ENCODE measurements around the gene MVB12B. TPM values are rescaled to one million over a fixed set of nuclear protein-coding genes. Genes with fewer than 3 reads are reported as not detected.

The MVB12B gene
- total and polyA plus RNA-seq, 2 donors (not counting 1 experiment from before 2014, with no cell fraction given), result 2.5 to 2.6 TPM

DNA sequence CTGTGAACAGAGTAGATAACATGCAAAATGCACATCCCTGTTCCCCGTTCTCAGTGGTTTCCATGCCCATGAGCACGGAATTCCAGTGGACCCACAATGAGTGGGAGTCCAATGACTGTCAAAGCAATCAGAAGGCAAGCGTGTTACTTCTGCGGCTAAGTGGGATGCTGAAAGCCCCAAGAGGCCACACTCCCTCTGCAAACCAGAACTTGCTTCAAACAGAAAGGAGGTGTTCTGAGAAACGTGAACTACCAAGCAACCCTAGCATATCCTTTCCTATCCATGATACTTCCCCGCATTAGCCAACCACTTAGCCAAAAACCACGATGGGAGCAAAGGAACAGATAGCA, 21.7 kb upstream of the MVB12B start:
- Histone ChIP-seq H3K4me2 (ENCODE audit: extremely low read depth, insufficient read depth, low read length) (no peak overlapping the region), H3K79me2 (ENCODE audit: control insufficient read depth, insufficient read depth, low read length) (no peaks in the 10 kb centered on the region), H4K20me1 (ENCODE audit: control insufficient read depth, extremely low read depth, insufficient read depth, low read length) (no peaks in the 10 kb centered on the region), H3K36me3 (ENCODE audit: control insufficient read depth, insufficient read depth, low read length) (no peaks in the 10 kb centered on the region), H3K9me3 (ENCODE audit: control insufficient read depth, insufficient read depth, low read depth, low read length) (no peaks in the 10 kb centered on the region), H3K27ac (ENCODE audit: insufficient read depth, low read length) (no peak overlapping the region), H3K4me1 (ENCODE audit: control insufficient read depth, extremely low read depth, insufficient read depth, low read length) (no peaks in the 10 kb centered on the region), H2AFZ (ENCODE audit: low read length) (no peak overlapping the region), H3K27me3 (ENCODE audit: control insufficient read depth, insufficient read depth, low read length) (peaks cover 7% of the 10 kb centered on the region), H3K9ac (ENCODE audit: insufficient read depth, low read length) (no peak overlapping the region), H3K4me3 (replicated peaks in 1 of 4; ENCODE audit: control extremely low read depth in 1 of 4, insufficient read depth in 1 of 4, low read depth in 3 of 4, low read length in 4 of 4) (no peak overlapping the region)
- peak in 1 of 2 donors; percentile 13 for DNase-seq (ENCODE audit: low read depth in 2 of 2)
- TF ChIP-seq, protein P1, sequence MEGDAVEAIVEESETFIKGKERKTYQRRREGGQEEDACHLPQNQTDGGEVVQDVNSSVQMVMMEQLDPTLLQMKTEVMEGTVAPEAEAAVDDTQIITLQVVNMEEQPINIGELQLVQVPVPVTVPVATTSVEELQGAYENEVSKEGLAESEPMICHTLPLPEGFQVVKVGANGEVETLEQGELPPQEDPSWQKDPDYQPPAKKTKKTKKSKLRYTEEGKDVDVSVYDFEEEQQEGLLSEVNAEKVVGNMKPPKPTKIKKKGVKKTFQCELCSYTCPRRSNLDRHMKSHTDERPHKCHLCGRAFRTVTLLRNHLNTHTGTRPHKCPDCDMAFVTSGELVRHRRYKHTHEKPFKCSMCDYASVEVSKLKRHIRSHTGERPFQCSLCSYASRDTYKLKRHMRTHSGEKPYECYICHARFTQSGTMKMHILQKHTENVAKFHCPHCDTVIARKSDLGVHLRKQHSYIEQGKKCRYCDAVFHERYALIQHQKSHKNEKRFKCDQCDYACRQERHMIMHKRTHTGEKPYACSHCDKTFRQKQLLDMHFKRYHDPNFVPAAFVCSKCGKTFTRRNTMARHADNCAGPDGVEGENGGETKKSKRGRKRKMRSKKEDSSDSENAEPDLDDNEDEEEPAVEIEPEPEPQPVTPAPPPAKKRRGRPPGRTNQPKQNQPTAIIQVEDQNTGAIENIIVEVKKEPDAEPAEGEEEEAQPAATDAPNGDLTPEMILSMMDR (conservative IDR thresholded peaks at IDR 0.05 in 1 of 2, IDR thresholded peaks at IDR 0.05 in 1 of 2; ENCODE audit: low read depth in 1 of 2, low read length in 2 of 2), result no peak
- TF ChIP-seq EZH2 (IDR thresholded peaks at IDR 0.05; ENCODE audit: low read length, missing control alignments), result no peak

DNA sequence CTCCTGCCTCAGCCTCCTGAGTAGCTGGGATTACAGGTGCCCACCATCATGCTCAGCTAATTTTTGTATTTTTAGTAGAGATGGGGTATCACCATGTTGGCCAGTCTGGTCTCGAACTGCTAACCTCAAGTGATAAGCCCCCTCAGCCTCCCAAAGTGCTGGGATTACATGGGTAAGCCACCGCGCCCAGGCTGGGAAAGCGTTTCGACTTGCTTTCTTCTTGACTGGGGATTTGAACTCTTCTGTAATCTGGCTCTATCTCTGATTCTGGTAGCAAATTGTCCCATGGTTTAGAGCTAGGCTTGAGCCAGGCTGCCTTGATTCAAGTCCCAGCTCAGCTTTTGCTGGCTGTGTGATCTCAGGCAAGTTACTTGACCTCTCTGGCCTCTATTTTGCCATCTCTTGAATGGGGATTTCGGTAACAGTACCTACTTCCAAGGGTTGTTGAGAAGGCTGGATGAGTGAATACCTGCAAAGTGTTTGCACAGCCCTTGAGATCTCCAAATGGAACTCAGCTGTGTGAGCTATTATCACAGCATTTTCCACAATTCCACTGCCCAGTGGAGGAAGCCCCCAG, 20.5 kb upstream of the MVB12B start:
- Histone ChIP-seq H3K36me3 (ENCODE audit: control insufficient read depth, insufficient read depth, low read length) (no peaks in the 10 kb centered on the region), H3K4me2 (ENCODE audit: extremely low read depth, insufficient read depth, low read length) (no peak overlapping the region), H3K27me3 (ENCODE audit: control insufficient read depth, insufficient read depth, low read length) (peaks cover 7% of the 10 kb centered on the region), H4K20me1 (ENCODE audit: control insufficient read depth, extremely low read depth, insufficient read depth, low read length) (no peaks in the 10 kb centered on the region), H3K4me3 (replicated peaks in 1 of 4; ENCODE audit: control extremely low read depth in 1 of 4, insufficient read depth in 1 of 4, low read depth in 3 of 4, low read length in 4 of 4) (no peak overlapping the region), H3K79me2 (ENCODE audit: control insufficient read depth, insufficient read depth, low read length) (no peaks in the 10 kb centered on the region), H2AFZ (ENCODE audit: low read length) (no peak overlapping the region), H3K4me1 (ENCODE audit: control insufficient read depth, extremely low read depth, insufficient read depth, low read length) (no peaks in the 10 kb centered on the region), H3K27ac (ENCODE audit: insufficient read depth, low read length) (no peak overlapping the region), H3K9me3 (ENCODE audit: control insufficient read depth, insufficient read depth, low read depth, low read length) (no peaks in the 10 kb centered on the region), H3K9ac (ENCODE audit: insufficient read depth, low read length) (no peak overlapping the region)
- no peak for DNase-seq (ENCODE audit: low read depth in 2 of 2)
- TF ChIP-seq, protein P1 (conservative IDR thresholded peaks at IDR 0.05 in 1 of 2, IDR thresholded peaks at IDR 0.05 in 1 of 2; ENCODE audit: low read depth in 1 of 2, low read length in 2 of 2), result no peak
- no peak for TF ChIP-seq EZH2 (IDR thresholded peaks at IDR 0.05; ENCODE audit: low read length, missing control alignments)

DNA sequence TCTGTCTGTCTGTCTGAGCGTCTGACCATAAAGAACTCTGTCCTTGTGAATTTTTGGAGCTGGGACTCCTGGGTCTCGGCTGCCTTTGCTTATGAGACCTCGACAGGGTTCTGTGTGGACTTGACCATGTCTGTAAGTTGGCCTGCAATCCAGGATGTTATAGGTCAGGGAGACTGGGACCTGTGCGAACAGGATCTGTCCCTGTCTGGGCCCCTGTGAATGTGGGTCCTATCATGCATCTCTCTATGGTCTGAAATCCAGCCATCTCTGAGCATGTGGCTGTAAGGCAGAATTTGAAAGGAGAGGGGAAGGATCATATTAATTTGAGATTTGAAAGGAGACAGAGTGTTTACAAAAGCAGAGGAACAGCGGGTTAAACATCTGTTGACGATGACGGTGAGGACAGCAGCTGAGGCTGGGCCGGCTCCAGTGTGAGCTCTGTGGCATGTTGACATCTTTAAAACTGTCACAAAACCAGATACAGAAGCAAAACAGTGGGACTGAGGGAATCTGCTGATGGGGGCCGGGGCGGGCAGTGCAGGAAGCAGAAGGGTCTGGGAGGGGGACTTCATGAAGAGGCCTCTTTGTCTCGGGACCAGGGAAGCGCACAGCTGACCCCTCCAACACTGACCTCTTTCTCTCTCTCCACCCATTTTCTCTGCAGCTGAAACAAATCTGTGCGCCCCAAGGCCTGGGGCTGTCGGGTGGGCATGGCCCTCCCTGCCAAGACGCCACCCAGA, 19.1 kb upstream of the MVB12B start:
- Histone ChIP-seq H3K79me2 (ENCODE audit: control insufficient read depth, insufficient read depth, low read length) (no peaks in the 10 kb centered on the region), H2AFZ (ENCODE audit: low read length) (no peak overlapping the region), H3K36me3 (ENCODE audit: control insufficient read depth, insufficient read depth, low read length) (no peaks in the 10 kb centered on the region), H3K27ac (ENCODE audit: insufficient read depth, low read length) (no peak overlapping the region), H3K4me3 (replicated peaks in 1 of 4; ENCODE audit: control extremely low read depth in 1 of 4, insufficient read depth in 1 of 4, low read depth in 3 of 4, low read length in 4 of 4) (no peak overlapping the region), H4K20me1 (ENCODE audit: control insufficient read depth, extremely low read depth, insufficient read depth, low read length) (no peaks in the 10 kb centered on the region), H3K9ac (ENCODE audit: insufficient read depth, low read length) (no peak overlapping the region), H3K9me3 (ENCODE audit: control insufficient read depth, insufficient read depth, low read depth, low read length) (no peaks in the 10 kb centered on the region), H3K4me2 (ENCODE audit: extremely low read depth, insufficient read depth, low read length) (no peak overlapping the region), H3K27me3 (ENCODE audit: control insufficient read depth, insufficient read depth, low read length) (peaks cover 7% of the 10 kb centered on the region), H3K4me1 (ENCODE audit: control insufficient read depth, extremely low read depth, insufficient read depth, low read length) (no peaks in the 10 kb centered on the region)
- TF ChIP-seq, protein P1 (conservative IDR thresholded peaks at IDR 0.05 in 1 of 2, IDR thresholded peaks at IDR 0.05 in 1 of 2; ENCODE audit: low read depth in 1 of 2, low read length in 2 of 2), result no peak
- TF ChIP-seq EZH2 (IDR thresholded peaks at IDR 0.05; ENCODE audit: low read length, missing control alignments), result no peak
- no peak for DNase-seq (ENCODE audit: low read depth in 2 of 2)

All from fibroblast of lung (primary cell).